DMS 273 treated with DMSO at 0.1 percent for 48 hours (cell line): ENCODE measurements around the gene KCNT1.
A peak's percentile ranks its signal among the peaks of the same experiment; 100 is the strongest.

ENCODE experiments used
- DNase-seq: peaks from one replicate; lab custom pipeline; 2025; lab: John Stamatoyannopoulos, UW

Gene KCNT1

DNA sequence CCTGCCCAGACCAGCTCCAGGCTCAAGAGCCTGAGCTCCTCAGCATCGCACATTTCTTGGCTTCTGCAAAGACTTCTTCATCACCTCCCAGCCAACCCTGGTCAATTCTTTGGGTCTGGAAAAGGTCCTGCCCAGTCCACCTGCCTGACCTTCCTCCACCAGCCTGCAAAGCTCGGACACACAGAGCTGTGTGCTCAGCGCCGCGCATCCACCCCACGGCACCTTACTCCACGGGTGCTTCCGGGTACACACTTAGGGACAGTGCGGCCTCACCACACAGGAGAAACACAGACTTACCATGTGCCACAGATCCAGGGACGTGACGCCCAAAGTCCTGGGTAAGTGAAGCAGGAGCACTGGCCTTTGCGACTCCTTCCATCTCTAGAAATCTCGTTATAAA lies 97.3 kb downstream of the KCNT1 start:
- DNase-seq: no peak

DNA sequence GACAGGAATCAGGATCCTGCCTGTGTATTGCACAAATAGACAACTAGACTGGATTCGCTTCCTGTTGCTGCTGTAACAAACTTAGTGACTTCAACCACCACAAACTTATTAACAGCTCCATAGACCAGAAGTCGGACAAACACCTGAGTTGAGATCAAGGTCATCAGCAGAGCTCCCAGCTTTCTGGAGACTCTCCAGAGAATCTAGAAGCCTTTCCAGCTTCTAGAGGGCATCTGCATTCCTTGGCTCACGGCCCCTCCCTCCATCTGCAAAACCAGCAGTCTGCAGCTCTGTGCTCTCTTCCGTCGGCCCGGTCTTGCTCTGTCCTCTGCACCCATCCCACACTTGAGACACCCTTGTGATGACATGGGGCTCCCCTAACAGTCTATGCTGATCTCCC lies 99.1 kb downstream of the KCNT1 start:
- no peak for DNase-seq

DNA sequence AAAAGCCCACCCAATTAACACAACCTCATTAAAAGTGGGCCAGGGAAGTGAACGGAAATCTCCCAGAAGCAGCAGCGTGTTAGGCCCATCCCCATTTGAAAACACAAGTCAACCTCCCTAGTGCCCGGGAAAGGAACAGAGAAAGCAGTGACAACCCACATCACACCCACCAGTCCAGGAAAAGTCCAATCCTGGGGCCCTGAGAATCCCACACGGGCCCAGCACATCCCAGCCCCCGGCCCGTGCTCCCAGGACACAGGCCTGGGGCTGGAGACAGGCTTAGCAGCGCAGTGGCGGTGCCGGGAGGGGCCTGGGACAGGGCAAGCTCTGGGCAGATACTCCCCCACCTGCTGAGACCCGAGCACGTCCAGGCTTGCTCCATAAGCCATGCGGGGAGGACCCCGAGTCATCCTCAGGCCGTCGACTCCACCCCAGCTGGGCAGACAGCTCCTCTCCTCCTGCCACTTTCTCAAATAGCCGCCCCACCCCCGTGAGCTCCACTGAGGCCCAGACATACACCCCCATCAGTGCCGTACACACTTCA lies 101.0 kb downstream of the KCNT1 start:
- DNase-seq: no peak

DNA sequence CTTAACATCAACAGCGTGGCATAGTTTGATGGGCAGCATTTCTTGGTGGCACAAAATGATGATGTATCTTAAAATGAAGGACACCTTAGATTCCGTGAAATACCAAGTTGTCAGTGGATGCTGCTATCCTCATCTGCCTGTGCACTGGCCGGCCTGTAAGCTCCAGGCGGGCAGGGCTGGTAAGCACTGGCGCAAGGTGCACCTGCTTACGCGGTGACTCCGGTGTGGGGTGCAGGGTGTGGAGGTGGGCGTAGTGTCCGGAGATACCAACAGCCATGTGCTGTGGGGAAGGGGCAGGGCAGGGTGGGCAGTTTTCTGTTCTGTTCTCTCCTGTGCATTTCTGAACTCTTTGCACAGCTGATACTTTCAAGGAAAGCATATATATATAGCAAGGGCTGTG lies 101.5 kb downstream of the KCNT1 start:
- DNase-seq: no peak

DNA sequence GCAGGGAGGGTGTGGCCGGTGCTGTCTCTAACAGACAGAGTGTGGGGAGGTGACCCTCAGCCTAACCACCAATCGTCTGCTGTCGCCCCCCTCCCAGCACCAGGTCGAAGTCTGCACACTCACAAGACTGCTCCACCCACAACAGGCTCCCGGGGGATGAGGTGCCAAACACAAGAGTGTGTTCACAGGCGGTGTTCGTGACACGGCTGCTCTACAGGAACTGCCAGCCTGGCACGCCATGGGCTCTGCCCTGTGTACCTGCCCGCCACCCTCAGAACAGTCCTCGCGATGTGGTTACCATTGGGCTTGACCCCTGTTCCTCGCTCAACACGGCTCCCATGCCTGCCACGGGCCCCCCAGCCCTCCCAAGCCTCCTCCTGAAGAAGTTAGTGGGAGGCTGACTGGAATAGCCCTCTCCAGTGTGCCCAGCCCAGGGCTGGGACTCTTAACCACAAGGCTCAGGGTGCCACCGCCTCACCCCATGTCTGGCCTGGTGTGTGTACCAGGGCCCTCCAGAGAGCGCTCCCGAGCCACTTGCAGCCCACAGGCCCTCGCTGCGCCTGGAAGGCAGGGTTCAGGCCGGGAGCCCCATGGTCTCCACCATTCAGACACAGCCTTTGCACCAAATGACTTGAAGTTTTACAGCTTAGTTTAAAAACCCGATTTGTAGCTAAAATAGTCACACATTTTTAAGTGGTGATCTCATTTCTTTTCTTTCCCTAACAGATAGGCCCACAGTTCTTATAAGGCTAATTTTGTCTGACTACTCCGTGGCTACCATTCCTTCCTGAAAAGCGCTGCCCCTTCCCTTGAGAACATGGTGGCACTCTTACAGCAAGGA lies 102.8 kb downstream of the KCNT1 start:
- no peak for DNase-seq

DNA sequence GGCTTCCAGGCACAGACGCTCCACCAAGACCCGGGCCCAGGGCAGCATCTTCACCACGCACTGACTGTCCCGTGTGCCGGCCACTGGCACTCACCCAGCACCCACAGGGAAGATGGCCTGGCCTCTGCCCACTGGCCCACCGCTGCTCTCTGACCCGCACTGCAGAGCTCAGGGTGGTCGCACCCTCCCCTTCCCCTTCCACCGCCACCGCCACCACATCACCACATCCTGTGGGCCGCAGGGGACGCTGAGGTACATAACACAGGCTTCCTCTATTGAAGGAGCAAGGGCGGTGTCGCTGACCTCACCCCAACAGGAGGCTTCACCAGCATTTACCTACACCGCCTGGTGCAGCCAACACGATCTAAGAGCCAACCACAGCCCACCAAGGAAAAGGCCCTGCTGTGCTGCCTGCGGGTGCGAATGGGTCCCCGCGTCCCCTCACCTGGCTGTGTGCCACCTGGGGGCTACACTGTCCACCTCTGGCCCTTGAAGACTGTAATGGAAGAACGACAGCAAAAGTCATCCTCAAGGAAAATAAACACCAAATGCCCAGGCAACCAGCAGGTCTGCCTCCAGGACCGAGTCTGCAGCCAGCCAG lies 103.5 kb downstream of the KCNT1 start:
- no peak for DNase-seq

DNA sequence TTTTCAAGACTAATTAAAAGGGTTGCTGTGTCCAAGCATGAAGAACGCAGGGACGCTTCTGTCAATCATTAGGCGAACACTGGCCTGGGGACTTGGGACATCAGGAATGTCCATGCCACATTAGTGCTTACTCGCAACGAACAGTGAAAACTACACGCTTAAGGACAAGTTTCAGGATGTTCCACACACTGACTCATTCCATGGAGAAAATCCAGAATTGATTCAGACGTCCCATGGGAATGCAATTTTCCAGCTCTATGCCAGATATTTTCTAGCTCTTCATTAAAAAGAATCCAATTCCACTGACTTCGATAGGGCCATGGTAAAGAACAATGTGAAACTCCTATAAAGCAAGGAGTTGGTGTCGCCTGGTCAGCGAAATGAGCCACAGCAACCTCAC lies 107.2 kb downstream of the KCNT1 start:
- DNase-seq: no peak

DNA sequence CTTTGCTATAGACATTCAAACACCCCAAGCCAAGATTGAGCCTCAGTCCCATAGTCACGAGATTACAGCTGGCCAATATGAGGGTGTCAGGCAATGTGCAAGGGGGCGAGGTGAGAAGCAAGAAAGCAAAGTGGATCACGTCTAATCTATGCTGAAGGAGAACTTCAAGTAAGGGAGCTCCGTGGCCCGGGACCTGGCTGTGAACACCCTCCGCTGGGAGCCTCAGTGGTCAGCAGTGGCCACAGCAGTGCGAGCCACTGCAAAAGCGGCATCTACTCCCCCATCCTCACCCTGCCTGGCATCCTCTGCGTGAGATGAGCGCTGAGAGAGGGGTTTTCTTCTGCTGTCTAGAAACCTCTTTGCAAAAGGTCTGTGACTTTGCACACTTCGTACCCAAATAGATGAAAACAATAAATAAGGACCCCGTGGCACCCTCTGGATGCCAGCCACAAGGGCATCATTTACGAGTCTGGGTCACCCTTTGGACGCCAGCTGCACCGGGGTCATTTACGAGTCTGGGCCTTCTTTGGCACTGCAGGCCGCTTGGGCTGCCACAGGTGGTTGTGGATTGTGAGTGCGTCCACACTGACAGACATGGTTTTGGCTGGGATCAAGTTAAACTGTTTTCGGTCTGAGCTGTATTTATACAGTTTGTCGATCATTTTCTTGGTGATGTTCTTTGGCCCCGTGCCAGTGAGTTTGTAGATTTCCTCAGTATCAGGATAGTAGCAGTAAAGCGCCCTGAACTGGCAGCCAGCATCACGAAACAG lies 109.0 kb downstream of the KCNT1 start:
- DNase-seq: no peak

DNA sequence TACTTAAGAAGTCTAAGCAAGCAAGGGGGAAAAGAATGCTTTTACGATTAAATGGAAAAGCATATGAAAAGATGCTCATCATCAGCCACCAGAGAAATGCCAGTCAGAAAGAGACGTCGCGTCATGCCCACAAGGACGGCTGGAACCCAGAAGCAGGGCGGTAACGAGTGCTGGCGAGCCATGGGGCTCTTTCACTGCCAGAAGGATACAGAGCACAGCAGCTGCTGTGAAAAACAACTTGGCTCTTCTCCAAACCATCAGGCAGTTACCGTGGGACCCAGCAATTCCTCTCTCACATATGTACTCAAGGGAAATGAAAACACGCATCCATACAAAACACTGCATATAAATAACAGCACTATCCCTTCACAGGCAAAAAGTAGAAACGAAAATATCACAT lies 109.8 kb downstream of the KCNT1 start:
- peak; percentile 69 for DNase-seq

DNA sequence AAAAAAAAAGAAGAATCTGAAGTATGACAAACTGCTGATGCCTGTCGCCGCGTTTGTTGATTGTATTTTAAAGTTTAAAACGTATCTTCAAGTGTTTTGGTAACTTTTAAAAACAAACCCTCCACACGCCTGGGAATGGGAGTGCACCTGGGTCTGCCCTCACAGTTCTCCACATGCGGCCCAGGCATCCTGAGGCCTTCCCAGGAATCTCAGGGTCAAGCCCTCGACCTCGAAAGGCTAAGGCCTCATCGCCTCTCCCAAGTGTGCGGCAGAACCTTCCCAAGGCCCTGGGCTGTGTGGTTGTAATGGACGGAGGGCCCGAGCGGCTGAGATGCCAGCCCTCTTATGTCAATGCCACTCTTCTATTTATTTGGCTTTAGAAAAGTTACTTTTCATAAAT lies 111.0 kb downstream of the KCNT1 start:
- no peak for DNase-seq

DNA sequence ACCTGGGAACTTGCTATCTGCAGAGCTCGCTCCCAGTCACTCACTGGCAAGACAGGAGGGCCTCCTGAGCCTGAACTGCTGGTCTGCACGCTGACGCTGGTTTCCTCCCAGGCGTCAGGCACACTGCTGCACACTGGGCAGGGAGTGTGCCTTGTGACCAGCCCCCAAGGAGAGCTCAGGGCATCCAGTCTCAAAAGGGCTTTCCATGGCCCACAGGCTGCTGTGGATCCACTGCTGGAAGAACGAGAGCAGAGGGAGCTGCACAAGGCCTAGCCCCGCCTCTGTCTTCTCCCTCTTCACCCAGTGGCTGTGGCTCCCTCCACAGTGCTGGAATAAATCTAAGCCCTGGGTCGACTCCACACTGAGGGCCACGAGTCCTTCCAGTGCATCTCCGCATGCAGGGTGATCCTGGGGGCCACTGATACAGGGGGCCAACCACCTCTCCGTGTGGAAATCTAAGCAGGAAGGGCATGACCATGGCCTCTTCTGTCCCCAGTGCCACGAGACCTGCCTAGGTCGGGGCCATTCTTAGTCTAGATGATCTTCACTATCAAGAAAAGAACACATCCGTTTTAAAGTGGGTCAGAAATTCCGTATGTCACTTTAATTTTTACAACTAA lies 111.8 kb downstream of the KCNT1 start:
- no peak for DNase-seq

DNA sequence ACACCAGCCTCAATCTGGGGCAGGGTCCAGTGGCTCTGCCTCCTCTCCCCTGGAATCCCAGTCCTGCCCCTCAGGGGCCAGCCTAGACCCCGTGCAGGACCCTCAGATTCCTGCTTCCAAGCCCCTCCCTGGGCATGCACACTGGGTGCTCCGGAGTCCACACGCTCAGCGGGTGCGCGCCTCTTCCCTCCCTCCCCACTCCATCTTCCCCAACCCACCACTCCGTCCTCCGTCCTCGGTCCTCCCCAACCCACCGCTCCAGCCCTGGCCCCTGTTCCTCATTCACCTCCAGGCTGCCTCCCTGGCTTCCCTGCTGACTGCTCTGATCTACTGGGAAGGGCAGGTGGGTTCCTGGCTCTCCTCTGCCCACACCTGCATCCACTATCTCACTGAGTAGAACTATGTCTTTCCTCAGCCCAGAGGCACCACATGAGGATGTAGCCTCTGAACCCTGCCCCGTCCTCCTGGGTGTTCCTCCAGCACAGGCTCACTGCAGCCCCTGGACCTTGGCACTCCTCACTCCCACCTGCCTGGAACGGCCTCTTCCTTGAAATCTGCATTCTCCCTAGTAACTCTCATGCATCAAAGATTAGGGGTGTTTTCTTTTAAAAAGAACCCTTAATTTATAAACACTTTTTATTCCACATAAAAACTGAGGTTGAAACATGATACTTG lies 112.6 kb downstream of the KCNT1 start:
- DNase-seq: no peak

DNA sequence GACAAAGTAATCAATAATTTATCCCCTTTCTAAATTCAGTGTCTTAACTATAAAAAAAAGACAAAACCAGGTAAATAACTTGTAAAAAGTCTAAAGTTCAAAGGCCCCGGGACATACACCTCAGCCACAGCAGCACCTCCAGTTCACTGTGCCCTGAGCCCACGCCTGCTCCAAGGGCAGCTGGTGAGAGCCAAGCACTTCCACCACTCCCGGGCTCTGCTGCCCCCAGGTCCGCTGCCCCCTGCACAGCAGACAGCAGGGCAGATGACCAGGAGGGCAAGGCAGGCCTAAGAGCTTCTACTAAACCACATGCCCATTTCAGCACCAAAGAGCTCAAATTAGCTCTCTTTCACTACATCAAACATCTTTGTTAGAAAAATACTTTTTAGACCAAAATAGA lies 113.4 kb downstream of the KCNT1 start:
- DNase-seq: no peak

DNA sequence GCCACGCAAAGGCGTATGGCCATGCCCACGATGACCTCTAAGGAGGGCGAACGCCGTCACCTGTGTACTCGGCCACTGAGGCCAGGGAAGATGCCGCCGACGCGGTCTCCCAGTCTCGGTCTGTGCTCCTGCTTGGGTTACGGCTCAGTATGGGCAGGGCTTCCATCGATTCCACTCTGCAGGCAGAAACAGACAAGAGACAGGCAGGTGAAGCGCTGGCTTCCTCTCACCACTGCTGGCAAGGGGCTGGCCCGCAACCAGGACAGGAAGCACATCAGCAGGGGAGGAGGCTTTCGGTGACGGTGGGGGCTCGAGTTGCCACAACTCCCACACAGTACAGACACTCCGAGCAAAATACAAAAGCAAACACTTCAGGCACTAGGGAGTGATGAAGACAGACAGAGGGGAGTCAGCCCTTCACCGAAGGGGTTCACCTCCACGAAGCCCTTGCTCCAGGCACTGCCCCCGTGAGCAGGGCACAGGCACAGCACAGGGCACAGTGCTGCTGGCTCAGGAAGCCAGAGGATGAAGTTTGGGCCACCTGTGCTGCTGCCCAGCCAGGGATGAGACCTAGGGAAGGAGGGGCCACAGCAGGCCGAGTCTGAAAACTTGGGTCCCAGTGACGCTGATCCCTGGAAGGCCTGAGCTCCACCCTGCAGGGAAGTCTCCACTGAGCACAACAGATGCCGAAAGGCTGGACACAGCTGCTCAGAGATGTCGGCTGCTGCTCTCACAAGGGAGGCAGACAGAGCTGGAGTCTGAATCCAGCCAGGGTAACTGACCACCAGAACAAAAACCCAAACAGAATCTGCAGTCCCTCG lies 114.1 kb downstream of the KCNT1 start:
- no peak for DNase-seq

DNA sequence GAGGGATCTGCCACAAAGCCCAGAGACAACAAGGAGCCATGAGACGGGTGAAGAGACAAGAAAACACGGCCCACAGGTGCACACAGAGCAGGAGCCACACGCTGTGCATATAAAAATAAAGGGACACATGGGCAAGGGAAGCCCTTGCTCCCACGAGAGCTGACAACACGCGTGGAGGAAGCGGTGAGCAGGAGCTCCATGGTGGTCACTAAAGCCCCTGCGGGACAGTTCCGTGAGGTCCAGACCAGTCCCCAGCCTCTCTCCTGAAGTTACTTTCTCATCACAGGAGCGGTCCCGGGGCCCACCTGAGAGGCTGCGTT lies 114.6 kb downstream of the KCNT1 start:
- no peak for DNase-seq

DNA sequence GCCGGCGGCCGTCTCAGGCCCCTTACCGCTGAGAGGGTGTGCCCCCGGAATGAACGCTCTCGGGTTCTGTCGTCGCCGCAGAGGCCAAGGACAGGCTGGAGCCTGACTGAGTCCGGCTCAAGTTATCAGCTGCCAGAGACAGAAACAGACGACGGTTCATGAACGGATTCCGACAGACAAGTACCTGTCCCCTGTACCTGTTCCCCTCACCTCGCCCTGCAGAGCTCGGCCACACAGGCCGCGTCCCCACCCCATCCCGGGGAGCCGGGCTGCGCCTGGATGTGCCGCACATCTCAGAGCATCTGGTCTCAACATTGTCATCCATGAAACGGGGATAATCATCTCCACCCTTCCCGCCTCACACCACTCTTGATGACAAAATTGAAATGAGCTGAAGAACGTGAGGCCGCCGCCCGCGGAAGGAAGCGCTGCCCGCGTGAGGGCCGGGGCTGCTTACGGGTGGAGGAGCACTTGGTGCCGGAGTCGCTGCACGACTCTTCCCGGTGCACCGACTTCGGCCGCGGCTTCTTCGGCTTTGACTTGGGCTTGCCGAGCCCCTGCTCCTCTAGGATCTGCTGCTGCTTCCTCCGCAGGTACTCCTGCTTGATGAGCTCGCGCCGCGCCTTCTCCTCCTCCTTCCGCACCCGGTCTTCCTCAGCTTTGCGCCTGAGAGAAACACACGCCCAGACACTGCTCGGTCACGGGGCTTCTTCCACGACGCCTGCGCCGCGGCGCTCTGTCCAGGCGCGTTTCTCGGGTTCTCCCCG lies 116.1 kb downstream of the KCNT1 start:
- DNase-seq: no peak

DNA sequence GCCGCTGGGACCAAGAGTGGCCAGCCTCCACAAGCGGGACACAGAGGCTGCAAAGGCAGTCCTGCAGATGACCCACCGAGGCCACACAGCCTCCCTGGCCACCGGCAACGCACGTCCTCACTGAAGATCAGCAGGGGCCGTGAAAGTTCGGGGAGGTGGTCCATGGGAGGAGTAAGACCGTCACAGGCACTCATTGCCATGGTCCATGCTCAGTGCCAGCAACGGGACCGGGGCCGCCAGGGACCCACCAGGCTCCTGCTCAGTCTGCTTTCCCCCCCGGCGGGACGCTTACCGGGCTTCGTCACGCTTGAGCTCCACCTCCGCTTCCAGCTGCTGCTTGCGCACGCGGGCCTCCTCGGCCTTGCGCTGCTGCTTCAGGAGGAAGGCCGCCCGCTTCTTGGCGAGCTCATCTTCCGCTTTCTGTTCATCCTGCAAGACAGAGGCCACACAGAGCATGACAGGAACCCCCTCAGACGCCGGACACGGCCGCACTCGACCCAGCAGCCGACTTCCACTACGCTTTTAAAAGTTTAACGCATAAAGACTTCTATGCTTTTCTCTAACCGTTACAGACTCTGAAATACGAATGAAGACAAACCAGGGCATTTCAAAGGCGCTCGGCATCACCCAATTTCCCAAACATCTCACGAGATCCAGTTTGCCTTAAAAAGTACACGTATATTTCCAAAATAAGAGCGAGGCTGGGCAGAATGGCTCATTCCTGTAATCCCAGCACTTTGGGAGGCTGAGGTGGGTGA lies 116.9 kb downstream of the KCNT1 start:
- DNase-seq: no peak

DNA sequence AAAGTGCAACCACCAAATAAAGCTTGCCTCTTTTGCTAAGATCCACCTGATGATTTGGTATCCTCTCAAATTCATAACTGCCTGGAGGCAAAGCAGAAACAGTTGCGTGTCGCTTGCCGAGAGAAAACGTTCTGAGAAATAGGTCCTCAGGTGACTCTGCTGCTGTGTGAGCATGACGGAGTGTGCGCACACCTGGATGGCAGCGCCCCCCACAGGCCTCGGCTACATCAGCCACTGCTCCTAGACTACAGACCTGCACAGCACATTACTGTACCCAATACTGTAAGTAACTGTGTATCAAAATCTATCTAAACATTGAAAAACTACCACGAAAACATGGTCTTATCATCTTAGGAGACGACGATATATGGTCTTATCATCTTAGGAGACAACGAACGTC lies 117.9 kb downstream of the KCNT1 start:
- DNase-seq: no peak

DNA sequence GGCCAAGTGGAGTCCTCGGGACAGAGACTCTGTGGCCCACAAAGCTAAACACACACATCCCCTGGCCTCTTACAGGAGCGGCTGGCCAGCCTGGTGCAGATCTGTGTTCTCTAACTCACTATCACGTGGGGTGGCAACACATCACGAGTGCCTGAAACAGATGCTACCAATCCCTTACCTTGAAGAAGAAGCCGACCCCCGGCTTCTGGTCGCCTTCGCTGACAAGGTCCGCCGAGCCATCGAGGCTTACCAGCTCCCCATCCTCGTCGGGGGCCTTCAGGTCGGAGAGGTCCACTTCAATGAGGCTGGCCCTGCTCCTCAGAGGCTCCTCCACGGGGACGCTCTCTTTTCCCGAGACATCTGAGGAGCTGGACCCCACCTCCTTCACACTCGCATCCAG lies 118.7 kb downstream of the KCNT1 start:
- no peak for DNase-seq

DNA sequence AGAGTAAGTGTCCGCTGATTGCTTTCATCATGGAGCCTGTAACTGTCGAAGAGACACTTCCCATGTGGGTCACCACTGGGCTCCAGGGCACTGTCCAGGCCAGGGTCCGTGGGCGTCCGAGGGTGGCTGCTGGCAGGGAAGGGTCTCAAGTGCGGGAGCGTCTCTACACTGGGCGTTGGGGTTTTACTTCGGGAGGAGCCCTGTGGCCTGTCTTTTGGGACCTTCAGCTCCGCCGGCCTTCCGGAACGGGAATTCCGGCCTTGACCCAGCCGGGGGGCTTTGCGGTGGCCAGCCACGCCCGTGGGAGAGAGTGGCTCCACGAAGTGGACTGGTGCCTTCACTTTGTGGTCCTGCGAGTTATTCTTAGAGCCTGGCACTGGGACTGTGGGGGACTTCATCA lies 119.1 kb downstream of the KCNT1 start:
- DNase-seq: no peak
